NCI-H748 (cell line): Measurements from ENCODE around the gene TRIOBP.

Experiments
- DNase-seq: peaks from one replicate; lab custom pipeline; 2025; ENCODE audit not compliant: unreplicated experiment; lab: John Stamatoyannopoulos, UW

TRIOBP gene

DNA sequence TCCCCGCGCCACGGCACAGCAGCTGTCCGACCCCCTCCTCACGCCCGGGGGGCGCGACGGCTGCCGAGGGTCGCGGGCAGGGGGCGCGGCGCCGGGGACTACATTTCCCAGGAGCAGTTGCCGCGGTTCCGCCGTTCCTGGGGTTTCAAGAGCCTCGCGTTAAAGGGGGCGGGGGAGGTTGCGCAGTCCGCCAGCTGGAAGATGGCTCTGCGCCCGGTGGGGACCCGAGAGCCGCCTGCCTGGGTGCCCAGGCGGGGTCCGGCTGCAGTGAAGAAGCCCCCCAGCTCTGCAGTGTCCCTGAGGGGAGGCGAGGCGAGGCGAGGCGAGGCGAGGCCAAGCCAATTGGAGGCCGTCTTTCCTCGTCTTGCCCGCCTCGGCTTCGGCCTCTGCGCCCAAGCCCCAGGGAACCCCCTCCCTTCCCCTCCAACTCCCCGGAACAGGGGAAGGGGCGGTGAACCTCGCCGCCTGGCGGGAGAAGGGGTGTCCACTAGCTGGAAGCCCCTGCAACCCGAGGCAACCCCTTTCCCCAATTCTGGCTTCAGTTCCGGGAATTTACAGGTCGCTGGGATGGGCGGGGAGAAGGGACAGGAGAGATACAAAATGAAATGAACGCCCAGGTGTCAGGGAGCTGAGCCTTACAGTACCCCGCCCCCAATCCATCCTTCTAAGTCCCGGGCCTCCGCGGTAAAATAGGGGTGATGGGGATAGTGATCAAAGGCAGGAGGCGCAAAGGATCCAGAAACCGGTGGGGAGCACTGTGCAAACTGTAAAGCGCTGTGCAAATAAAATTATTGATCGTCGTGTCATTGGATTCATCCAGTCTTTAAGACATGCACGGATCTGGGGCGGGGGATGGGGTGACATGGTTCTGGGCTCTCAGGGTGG lies 105.7 kb downstream of the TRIOBP start:
- peak; percentile 61 for DNase-seq

- peak; percentile 90 for DNase-seq
Measured at GRCh38 chr22:37803195-37803638, 106.4 kb downstream of the TRIOBP start.

- peak; percentile 90 for DNase-seq
Measured at GRCh38 chr22:37803639-37804351, 106.9 kb downstream of the TRIOBP start.

DNA sequence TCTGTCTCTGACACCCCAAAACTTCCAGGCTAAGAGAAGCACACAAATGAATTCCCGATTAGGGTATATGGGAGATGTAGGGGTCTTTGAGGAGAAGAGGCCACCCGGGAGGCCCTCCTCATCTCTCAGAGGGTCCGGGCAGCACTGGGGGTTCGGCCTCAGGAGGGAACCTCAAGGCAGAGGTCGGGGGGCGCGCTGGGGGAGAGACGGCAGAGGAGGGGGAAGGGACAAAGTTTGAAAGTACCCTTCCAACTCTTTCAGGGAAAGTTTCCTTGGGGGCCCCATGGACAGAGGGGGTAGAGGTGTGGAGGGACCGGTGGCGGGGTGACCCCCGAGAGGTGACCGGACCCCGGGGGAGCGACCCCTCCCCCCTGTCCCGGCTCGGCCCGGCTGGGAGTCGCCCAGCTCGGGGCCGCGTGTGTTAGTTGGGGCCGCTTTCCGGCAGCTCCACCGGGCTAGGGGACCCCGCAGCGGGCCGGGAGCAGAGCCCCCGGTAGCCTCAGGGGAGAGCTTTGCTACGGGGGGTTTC lies 107.6 kb downstream of the TRIOBP start:
- DNase-seq: peak; percentile 19

- peak; percentile 80 for DNase-seq
Measured at GRCh38 chr22:37804881-37805809, 108.3 kb downstream of the TRIOBP start.

GRCh38 chr22:37805810-37806277 lies 109.0 kb downstream of the TRIOBP start:
- DNase-seq: no peak

DNA sequence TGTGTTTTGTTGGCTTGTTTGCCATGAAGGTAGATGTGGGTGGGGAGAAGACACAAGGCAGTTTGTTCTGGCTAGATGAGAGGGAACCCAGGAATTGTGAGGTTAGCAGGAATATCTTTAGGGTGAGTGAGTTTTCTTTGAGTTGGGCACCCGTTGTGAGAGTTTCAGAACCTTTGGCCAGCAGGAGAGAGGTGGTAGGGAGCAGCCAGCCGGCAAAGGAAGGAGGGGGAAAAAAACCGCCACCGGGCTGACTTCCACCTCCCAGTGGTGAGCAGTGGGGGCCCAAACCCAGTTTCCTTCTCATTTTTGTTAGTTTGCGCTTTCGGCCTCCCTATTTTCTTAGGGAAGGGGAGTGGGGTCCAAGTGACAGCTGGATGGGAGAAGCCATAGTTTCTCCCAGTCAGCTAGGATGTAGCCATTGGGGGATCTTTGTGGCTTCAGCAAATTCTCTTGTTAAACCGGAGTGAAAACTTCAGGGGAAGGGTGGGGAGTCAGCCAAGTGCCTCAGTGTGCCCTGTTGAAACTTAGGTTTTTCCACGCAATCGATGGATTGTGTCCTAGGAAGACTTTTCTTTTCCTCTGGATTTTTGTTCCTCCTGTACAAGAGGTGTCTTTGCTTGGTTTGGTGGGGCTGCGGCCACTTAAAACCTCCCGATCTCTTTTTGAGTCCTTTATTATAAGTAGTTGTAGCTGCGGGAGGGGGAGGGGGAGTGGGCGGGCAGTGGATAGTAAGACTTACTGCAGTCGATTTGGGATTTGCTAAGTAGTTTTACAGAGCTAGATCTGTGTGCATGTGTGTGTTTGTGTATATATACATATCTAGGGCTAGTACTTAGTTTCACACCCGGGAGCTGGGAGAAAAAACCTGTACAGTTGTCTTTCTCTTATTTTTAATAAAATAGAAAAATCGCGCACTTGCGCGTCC lies 109.8 kb downstream of the TRIOBP start:
- DNase-seq: peak; percentile 23

GRCh38 chr22:37807410-37808293 lies 110.8 kb downstream of the TRIOBP start, which contains the start of gene GCAT:
TSS of gene GCAT (plus strand) at chr22:37807934. CDS start at chr22:37807968, 34 bp downstream.
- DNase-seq: peak; percentile 93

DNA sequence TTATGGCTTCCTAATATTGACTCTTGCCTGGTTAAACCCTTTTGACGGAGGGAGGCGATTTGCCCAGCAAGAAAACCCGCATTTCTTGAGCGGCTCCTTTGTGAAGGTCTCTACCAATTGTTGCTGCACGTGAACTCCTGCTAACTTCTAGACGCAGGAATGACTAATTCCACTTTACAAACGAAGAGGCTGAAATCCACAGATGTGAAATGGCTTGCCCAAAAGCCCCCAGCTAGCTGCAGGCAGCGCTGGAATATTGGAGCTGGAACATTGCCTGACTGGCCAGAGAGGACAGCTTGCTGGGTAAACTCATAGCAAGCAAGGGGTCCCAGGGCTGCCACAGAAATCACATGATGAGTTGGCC lies 111.4 kb downstream of the TRIOBP start:
- no peak for DNase-seq

DNA sequence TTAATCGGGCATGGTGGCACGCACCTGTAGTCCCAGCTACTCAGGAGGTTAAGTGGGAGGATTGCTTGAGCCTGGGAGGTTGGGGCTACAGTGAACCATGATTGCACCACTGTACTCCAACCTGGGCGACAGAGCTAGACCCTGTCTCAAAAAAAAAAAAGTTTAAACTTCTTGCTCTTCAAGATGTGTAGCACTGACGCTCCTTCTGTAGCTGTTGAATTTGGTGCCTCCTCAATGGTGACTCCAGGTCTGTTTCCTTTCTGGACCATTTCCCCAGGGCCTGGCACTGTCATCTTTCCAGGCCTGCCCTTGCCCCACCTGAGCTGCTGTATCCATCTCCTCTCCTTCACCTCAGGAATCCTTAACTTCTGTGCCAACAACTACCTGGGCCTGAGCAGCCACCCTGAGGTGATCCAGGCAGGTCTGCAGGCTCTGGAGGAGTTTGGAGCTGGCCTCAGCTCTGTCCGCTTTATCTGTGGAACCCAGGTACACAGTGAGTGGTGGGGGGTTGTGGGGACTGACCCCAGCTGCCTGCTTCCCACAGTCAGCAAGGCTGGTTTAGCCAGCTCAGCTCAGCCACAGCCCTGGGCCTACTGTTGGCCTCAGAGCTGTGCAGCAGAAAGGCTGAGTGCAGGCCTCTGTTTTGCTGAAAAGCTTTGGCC lies 113.0 kb downstream of the TRIOBP start:
- no peak for DNase-seq

DNA sequence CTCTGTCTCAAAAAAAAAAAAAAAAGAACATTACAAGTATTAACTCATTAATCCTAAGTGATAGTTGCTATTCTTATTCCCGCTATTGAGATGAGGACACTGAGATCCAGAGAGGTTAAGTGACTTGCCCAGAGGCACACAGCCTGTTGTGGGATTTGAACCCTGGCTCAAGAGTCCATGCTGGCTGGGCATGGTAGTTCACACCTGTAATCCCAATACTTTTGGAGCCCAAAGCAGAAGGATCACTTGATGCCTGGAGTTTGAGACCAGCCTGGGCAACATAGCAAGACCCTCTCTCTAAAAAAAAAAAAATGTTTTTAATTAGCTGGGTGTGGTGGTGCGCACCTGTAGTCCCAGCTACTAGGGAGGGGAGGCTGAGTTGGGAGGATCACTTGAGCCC lies 115.0 kb downstream of the TRIOBP start:
- no peak for DNase-seq

DNA sequence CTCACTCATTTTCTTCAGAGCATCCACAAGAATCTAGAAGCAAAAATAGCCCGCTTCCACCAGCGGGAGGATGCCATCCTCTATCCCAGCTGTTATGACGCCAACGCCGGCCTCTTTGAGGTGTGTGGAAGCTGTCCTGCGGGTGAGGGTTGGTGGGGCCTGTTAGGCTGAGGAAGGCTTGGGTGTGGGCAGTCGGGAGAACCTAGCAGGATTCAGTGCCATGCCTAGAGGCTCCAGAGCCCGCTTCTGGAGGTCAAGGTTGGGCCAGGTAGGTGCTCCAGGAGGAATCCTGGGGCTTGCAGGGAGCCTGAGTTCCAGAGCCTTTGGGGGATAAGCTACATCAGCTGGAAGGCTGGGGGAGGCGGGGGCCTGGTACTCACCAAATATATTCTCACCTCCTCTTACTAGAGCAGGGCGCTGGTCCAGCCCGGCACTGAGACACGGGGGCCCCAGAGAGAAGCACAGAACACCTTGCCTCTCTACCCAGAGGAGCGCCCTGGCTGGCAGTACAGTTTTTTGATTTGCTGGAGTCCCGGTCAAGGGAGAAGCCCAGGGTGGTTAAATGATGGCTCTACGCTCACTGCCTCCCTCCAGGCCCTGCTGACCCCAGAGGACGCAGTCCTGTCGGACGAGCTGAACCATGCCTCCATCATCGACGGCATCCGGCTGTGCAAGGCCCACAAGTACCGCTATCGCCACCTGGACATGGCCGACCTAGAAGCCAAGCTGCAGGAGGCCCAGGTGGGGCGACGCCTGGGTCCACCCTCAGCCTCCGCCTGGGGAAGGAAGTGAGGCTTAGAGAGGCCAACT lies 116.2 kb downstream of the TRIOBP start:
- DNase-seq: no peak

- no peak for DNase-seq
Measured at GRCh38 chr22:37815593-37815992, 118.7 kb downstream of the TRIOBP start.

DNA sequence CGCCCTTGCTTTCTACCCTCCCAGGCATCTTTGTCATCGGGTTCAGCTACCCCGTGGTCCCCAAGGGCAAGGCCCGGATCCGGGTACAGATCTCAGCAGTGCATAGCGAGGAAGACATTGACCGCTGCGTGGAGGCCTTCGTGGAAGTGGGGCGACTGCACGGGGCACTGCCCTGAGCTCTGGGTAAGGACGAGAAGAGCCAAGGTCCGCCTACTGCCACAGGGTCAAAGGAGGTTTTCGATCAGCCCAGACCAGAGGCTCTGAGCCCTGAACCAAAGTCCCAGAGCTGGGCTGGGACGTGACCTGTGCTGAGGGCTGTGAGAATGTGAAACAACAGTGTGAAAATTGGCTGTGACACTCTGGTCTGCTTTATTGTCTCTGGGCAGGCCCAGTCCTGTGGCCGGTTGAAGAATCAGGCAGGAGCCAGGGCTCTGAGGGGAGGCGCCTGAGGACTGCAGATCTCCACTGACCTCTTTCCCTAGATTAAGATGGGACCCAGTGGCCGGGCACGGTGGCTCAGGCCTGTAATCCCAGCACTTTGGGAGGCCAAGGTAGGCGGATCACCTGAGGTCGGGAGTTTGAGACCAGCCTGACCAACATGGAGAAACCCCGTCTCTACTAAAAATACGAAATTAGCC lies 119.8 kb downstream of the TRIOBP start:
- no peak for DNase-seq

DNA sequence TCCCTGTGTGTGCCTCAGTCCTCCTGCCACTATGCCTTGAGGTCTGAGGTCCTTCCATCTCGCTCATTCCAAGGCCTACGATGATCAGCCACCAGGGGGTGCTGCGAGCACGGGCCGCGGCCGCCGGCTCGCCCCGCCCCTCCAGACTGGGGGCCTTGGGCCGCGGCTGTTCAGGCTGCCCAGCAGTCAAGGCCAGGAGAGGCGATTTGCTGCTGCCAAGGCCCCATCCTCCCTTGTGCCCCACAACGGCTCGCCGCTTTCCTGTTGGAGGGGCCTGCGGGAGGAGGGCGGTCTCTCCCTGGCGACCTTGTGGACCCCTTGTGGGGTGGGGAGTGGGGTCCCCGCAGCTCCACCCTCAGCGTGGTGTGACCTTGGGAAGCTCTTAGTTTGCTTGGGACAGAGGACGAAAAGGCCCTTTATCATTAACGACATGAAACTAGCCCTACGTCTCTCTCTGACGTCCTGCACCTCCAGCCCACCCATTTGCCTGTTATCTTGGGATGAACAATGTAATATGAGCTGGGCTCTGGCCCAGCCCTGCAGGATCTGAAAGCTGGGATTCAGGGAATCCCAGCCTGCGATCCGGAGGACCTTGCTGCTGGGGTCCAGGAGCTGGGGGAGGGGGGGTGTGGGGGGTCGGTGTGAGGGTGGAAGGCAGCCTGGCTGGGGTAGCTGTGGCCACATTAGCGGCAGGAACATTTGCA lies 121.0 kb downstream of the TRIOBP start:
- DNase-seq: peak; percentile 80
